ENCODE data around the gene DISP2. TPM values are rescaled to one million over a fixed set of nuclear protein-coding genes. Genes with fewer than 3 reads are reported as not detected.

The DISP2 gene
- total and polyA plus RNA-seq, 9 of the 15 experiments (the other 6 are each of a cell fraction or from before 2014, with no cell fraction given), result 0.06 to 0.89 (median 0.15) TPM; not detected in 1

DNA sequence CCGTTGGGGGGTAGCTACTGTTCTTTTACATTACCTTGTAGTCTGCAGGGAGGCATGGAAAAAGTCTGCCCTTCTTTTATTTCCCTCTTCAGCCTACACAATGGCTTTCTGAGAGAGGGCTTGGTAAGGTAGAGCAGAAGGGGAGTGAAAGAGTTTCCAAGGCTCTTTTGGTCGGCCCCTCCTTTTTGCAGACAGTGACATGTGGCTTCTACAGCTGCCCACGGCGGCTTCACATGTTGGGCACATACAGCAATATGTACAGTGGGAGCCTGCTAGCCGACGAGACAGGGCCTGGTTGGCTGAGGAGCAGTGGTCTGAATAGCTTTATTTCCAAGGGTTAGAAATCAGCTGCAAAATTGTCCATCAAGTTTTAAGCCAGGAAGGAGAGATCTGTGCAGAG is 30.6 kb upstream of the DISP2 start:
- DNase-seq (ENCODE audit: extremely low read depth in 1 of 4, low spot score in 3 of 4) (no peak), ATAC-seq (no peak), FAIRE-seq (no peak)
- in situ Hi-C loops (cut with MboI), result no loop called here
- H3K9me1 ChIP-seq (ENCODE audit: control insufficient read depth, insufficient read depth, low read length), result no peaks in the 10 kb centered on the region
- POLR2A ChIA-PET, result interaction anchor here (0.5 to 5.1 kb wide), 13 partner anchors 10 to 417 kb away, joined by 3 to 30 read pairs (median 3); partner anchors contain the start of genes BAHD1 and CCDC9B
- H3K4me3 ChIP-seq, result no peak overlapping the region
- no peaks in the 10 kb centered on the region for H3K27me3 ChIP-seq (ENCODE audit: control insufficient read depth in 2 of 2, insufficient read depth in 2 of 2, low read length in 2 of 2)
- H2AFZ ChIP-seq (ENCODE audit: low read depth, low read length), result no peak overlapping the region
- H3K4me2 ChIP-seq (ENCODE audit: insufficient read depth, low read length), result 0 out of 2 replicates have a peak overlapping the region, but pooled peaks have one; percentile 7
- BruUV-seq (replicated peaks), result no TSS peak
- H3K9me3 ChIP-seq (replicated peaks; ENCODE audit: control insufficient read depth, insufficient read depth, low read depth, low read length), result no peaks in the 10 kb centered on the region
- H3K9ac ChIP-seq (ENCODE audit: insufficient read depth in 1 of 2, low read depth in 2 of 2, low read length in 2 of 2), result no peak overlapping the region
- CTCF ChIA-PET (ENCODE audit: low intra/inter-chr PET ratio), result no interaction called here
- 69% methylated on average over 6 of the region's 6 CpGs for WGBS (ENCODE audit: insufficient coverage, low coverage, missing lambda C conversion rate)
- H3K79me2 ChIP-seq (ENCODE audit: control insufficient read depth, insufficient read depth, low read length), result peaks cover 21% of the 10 kb centered on the region
- no peak overlapping the region for H3K27ac ChIP-seq (ENCODE audit: extremely low read depth, low read depth, low read length)
- intact Hi-C loops (cut with micrococcal nuclease), result no loop called here
- TF ChIP-seq, protein P1, sequence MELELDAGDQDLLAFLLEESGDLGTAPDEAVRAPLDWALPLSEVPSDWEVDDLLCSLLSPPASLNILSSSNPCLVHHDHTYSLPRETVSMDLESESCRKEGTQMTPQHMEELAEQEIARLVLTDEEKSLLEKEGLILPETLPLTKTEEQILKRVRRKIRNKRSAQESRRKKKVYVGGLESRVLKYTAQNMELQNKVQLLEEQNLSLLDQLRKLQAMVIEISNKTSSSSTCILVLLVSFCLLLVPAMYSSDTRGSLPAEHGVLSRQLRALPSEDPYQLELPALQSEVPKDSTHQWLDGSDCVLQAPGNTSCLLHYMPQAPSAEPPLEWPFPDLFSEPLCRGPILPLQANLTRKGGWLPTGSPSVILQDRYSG (tag; conservative IDR thresholded peaks at IDR 0.05; ENCODE audit: low read depth), result no peak
- TF ChIP-seq ZFP36 (IDR thresholded peaks at IDR 0.05; ENCODE audit: low read depth, low read length, partially characterized antibody) (no peak), EZH2 (IDR thresholded peaks at IDR 0.05; ENCODE audit: borderline replicate concordance, low read depth, low read length) (no peak), NFIC (IDR thresholded peaks at IDR 0.05) (no peak), ZNF280B (CRISPR knock-in tag; IDR thresholded peaks at IDR 0.05) (no peak), PTRF (tag; IDR thresholded peaks at IDR 0.05) (no peak), ZNF146 (CRISPR knock-in tag; IDR thresholded peaks at IDR 0.05; ENCODE audit: unreplicated experiment) (no peak), CBFA2T2 (conservative IDR thresholded peaks at IDR 0.05) (no peak), NR2F6 (CRISPR knock-in tag; IDR thresholded peaks at IDR 0.05) (no peak), MEIS2 (IDR thresholded peaks at IDR 0.05; ENCODE audit: partially characterized antibody) (no peak)
- TF ChIP-seq, protein P2, sequence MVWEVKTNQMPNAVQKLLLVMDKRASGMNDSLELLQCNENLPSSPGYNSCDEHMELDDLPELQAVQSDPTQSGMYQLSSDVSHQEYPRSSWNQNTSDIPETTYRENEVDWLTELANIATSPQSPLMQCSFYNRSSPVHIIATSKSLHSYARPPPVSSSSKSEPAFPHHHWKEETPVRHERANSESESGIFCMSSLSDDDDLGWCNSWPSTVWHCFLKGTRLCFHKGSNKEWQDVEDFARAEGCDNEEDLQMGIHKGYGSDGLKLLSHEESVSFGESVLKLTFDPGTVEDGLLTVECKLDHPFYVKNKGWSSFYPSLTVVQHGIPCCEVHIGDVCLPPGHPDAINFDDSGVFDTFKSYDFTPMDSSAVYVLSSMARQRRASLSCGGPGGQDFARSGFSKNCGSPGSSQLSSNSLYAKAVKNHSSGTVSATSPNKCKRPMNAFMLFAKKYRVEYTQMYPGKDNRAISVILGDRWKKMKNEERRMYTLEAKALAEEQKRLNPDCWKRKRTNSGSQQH (CRISPR knock-in tag; IDR thresholded peaks at IDR 0.05), result no peak
- peaks cover 53 to 69% of the 10 kb centered on the region in 2 experiments for H3K4me1 ChIP-seq (replicated peaks in 1 of 2; ENCODE audit: control insufficient read depth in 2 of 2, insufficient read depth in 2 of 2, low read length in 2 of 2)
- no peaks in the 10 kb centered on the region; the same call in 1 of the 2 replicates for H4K20me1 ChIP-seq (replicated peaks; ENCODE audit: control insufficient read depth, insufficient read depth, low read length)
- H3K36me3 ChIP-seq (ENCODE audit: control insufficient read depth, insufficient read depth, low read length), result peaks cover 38% of the 10 kb centered on the region

Data from K562 (cell line).